RWPE1 (cell line): Measurements from ENCODE around the gene TBRG1.

Experiments used
- CTCF ChIA-PET: fragments of 350-600 bp; sonication (Branson Sonifier 250); formaldehyde crosslinking; extraction: SDS; loops from one replicate; lab custom pipeline; 2021; lab: Yijun Ruan, JAX
- POLR2A ChIA-PET: fragments of 400-600 bp; formaldehyde crosslinking; extraction: SDS; loops from one replicate; lab custom pipeline; 2020; ENCODE audit warnings: antibody characterized with exemption; ENCODE audit not compliant: low non-redundant PET; lab: Yijun Ruan, JAX
- DNase-seq: peaks from one replicate; pipeline ENCODE4 v3.0.0; 2012; ENCODE audit warnings: low spot score
- H3K27ac ChIP-seq: fragments of 450-650 bp; 2 replicates; pipeline ENCODE4 v1.5.1; 2017
- TF ChIP-seq, protein P1 (sequence below): fragments of 450-650 bp; conservative IDR thresholded peaks from 2 replicates; pipeline ENCODE4 v1.5.1; 2017; ENCODE audit warnings: low read depth, mild to moderate bottlenecking

TBRG1 gene

DNA sequence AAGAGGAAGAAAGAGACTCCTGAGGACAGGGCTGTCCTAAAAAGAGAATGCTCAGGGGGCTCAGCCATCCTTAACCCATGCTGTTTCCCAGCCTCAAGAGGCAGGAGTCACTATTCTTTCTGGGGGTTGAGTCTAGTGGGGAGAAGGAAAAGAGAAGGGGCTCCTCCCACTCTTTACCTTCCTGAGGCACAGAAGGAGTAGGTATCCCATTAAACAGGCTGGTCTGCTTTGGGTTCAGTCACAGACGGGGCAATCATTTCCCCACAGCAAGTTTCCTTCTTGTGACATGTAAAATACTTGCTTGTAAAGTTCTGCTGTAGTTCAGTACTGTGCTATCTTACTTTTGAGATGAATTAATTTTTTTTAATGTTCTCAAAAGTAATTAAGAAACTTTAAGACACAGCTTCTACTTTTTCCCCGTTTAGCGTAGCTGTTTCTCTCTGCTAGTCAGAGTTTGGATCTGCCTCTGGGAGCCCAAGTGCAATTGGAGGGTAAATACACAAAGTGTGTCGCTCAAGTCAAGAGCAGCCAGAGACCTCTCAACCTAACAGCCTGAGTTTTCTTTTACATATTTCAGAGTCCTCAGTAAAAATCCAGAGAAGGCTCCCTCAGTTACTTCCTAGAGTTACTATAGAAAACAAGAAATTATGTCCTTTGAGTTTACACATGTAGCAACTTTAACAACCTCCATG, 37.8 kb upstream of the TBRG1 start:
- TF ChIP-seq, protein P1, sequence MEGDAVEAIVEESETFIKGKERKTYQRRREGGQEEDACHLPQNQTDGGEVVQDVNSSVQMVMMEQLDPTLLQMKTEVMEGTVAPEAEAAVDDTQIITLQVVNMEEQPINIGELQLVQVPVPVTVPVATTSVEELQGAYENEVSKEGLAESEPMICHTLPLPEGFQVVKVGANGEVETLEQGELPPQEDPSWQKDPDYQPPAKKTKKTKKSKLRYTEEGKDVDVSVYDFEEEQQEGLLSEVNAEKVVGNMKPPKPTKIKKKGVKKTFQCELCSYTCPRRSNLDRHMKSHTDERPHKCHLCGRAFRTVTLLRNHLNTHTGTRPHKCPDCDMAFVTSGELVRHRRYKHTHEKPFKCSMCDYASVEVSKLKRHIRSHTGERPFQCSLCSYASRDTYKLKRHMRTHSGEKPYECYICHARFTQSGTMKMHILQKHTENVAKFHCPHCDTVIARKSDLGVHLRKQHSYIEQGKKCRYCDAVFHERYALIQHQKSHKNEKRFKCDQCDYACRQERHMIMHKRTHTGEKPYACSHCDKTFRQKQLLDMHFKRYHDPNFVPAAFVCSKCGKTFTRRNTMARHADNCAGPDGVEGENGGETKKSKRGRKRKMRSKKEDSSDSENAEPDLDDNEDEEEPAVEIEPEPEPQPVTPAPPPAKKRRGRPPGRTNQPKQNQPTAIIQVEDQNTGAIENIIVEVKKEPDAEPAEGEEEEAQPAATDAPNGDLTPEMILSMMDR: no peak
- H3K27ac ChIP-seq: no peak overlapping the region
- POLR2A ChIA-PET: no interaction called here
- CTCF ChIA-PET: interaction anchor here (0.6 to 1.2 kb wide), 3 partner anchors 26 to 343 kb away, joined by 3 to 4 read pairs (median 3); partner anchors contain the start of gene PANX3
- no peak for DNase-seq

DNA sequence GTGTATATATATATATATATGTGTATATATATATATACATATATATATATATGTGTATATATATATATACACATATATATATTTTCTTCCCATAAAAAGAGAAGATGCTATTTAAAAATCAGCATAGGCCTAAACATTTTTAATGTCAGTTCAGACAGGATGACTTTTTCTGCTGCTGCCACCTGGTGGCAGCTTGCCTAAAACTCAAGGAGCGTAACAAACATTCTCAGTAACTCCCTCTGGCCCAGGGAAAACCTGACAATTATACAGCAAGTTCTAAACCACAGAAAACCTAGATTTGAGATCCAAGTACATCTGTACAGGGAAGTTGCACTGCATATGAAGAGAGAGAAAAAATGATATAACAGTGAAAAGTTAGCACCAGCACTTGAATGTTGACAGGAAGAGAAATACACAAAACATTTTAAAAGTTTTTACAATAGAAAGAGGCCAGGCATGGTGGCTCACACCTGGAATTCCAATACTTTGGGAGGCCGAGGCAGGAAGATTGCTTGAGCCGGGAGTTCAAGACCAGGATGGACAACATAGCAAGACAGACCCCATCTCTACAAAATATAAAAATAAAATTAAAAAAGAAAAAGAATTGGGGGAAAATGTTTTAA, 36.3 kb upstream of the TBRG1 start:
- DNase-seq: peak; percentile 34
- no peak overlapping the region for H3K27ac ChIP-seq
- POLR2A ChIA-PET: no interaction called here
- TF ChIP-seq, protein P1: peak; percentile 56
- CTCF ChIA-PET: interaction anchor here (0.5 to 1.2 kb wide), 7 partner anchors 8 to 1402 kb away, joined by 3 to 4 read pairs (median 3); partner anchors contain the start of gene PANX3

DNA sequence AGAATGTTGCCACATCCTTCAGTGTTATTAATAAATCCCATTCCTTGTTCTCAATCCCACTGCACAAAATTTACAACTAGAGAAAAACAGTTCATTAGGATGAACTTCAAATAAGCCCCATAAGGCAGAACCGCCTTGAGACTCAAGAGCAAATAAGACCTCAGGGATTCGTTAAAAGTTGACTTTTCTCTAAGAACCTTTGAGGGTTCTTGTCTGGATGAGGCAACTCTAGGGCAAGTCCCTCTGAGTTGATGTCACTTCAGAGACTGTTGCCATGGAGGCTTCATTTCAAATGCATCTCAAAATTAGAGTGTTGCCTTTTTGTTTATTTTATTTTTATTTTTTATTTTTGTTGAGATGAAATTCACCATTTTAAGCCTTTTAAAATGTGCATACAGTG, 31.2 kb upstream of the TBRG1 start:
- H3K27ac ChIP-seq: no peak overlapping the region
- TF ChIP-seq, protein P1: no peak
- ChIA-PET CTCF (no interaction called here), POLR2A (no interaction called here)
- DNase-seq: no peak

DNA sequence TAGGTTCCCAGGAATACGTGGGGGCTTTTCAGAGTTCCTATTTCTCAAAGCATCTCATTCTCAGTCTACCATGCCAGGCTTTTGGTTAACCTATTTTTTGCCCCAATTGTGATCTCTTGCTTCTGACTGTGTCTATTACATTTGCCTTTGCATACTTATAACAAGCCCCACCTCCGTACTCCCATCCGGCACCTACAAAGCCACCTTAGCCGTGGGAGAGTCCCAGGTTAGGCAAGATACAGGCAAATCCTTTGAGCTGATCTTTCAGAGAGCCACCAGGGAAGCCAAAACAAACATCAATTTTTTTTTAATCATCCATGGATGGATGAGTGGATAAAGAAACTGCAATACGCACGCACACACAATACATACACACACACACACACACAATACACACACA, 30.0 kb upstream of the TBRG1 start:
- no peak overlapping the region for H3K27ac ChIP-seq
- DNase-seq: no peak
- TF ChIP-seq, protein P1: no peak
- CTCF ChIA-PET: no interaction called here
- POLR2A ChIA-PET: no interaction called here

DNA sequence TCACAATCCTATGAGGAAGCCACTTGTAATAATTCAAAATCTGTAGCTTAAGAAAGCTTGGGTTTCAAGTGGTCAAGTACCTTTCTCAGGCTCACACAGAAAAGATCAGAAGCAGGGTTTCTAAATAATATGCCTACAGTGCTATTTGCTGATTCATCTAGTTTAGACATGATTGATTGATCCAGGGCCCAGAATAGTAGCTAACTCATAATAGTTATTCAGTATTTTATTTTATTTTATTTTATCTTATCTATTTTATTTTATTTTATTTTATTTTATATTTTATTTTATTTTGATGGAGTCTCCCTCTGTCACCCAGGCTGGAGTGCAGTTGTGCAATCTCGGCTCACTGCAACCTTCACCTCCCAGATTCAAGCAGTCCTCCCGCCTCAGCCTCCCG, 27.4 kb upstream of the TBRG1 start:
- TF ChIP-seq, protein P1: no peak
- DNase-seq: no peak
- no peak overlapping the region for H3K27ac ChIP-seq
- POLR2A ChIA-PET: no interaction called here
- CTCF ChIA-PET: no interaction called here

DNA sequence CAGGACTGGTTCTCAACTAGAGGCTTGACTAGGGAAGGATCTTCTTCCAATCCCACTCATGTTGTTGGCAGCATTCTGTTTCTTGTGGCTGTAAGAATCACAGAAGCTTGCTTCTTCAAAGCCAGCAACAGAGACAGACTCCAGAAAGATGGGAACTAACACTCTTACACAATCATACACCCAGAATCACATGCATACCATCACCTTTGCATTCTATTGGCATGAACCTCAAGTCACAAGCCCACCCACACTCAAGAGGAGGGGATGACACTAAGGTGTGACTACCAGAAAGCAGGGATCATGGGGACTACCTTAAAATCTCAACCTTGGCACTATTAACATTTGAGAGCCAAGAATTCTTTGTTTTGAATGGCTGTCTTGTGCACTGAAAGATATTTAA, 25.0 kb upstream of the TBRG1 start:
- H3K27ac ChIP-seq: no peak overlapping the region
- no peak for DNase-seq
- ChIA-PET POLR2A (no interaction called here), CTCF (no interaction called here)
- TF ChIP-seq, protein P1: no peak
